K562 (cell line): ENCODE data around the gene OR14A16. TPM values are rescaled to one million over a fixed set of nuclear protein-coding genes. Genes with fewer than 3 reads are reported as not detected.

ENCODE experiments used
- ATAC-seq: fragments of 200-7000 bp; cut with Tn5 transposase; 3 replicates; pipeline ENCODE4 v1.9.1; 2020; ENCODE audit warnings: moderate library complexity
- BruUV-seq: library from RNA; stranded (reverse); fragments of 400-500 nt; replicated peaks from 2 replicates; lab custom pipeline; 2021; lab: Mats Ljungman, UMichigan
- CTCF ChIA-PET: fragments of 300-600 bp; formaldehyde crosslinking; extraction: SDS; loops from one replicate; lab custom pipeline; 2021; ENCODE audit warnings: low intra/inter-chr PET ratio; lab: Yijun Ruan, JAX
- POLR2A ChIA-PET: fragments of 300-600, 350-650 bp; sonication (Branson Sonifier 250); formaldehyde crosslinking; extraction: SDS; loops from one replicate; lab custom pipeline; 2021; ENCODE audit warnings: antibody characterized with exemption, inconsistent platforms; lab: Yijun Ruan, JAX
- DNase-seq, 4 experiments: peaks; one replicate each; pipeline versions ENCODE4 v3.0.0 to v3.0.0-alpha.2; 2011 to 2018; ENCODE audit warnings: low spot score in 3 of 4, mixed read lengths in 3 of 4; ENCODE audit errors: extremely low read depth in 1 of 4
- FAIRE-seq: peaks from 2 replicates; lab custom pipeline; 2011; peaks lifted over from hg19 to GRCh38; lab: Jason Lieb, UNC
- H2AFZ ChIP-seq: 2 replicates; pipeline ENCODE4 v1.6.0; 2011; ENCODE audit warnings: low read depth, low read length, control low read depth, inconsistent platforms
- H3K27ac ChIP-seq: fragments of 200-600 bp; 3 replicates; pipeline ENCODE4 v1.8.0; 2011; ENCODE audit warnings: low read depth, mild to moderate bottlenecking, control low read depth, inconsistent platforms, low read length, moderate library complexity, mixed read lengths; ENCODE audit errors: extremely low read depth
- H3K27me3 ChIP-seq, 2 experiments: fragments of 300-600 bp in 1 of 2; 2 replicates in 1 of 2; 3 replicates in 1 of 2; pipeline versions ENCODE4 v1.6.0 to v1.8.0; 2011; ENCODE audit warnings: inconsistent platforms in 2 of 2, low read length in 2 of 2, mild to moderate bottlenecking in 1 of 2, mixed read lengths in 1 of 2, moderate library complexity in 1 of 2; ENCODE audit not compliant: control insufficient read depth in 2 of 2, insufficient read depth in 2 of 2
- H3K36me3 ChIP-seq: fragments of 300-600 bp; 3 replicates; pipeline ENCODE4 v1.8.0; 2011; ENCODE audit warnings: mild to moderate bottlenecking, low read length, inconsistent platforms; ENCODE audit not compliant: control insufficient read depth, insufficient read depth
- H3K4me1 ChIP-seq, 2 experiments: fragments of 200-600 bp in 1 of 2; replicated peaks in 1 of 2; 2 replicates in 1 of 2; 3 replicates in 1 of 2; pipeline versions ENCODE4 v1.5.1 to v1.8.0; 2011; ENCODE audit warnings: inconsistent platforms in 2 of 2, low read length in 2 of 2, mild to moderate bottlenecking in 1 of 2, mixed read lengths in 1 of 2, moderate library complexity in 1 of 2; ENCODE audit not compliant: control insufficient read depth in 2 of 2, insufficient read depth in 2 of 2
- H3K4me2 ChIP-seq: 2 replicates; pipeline ENCODE4 v1.6.1; 2011; ENCODE audit warnings: low read length, control low read depth, inconsistent platforms, mixed read lengths; ENCODE audit not compliant: insufficient read depth
- H3K4me3 ChIP-seq: fragments of 200-600 bp; sonication (generic), shearing (Covaris generic); 2 replicates; pipeline ENCODE4 v1.5.1; 2016; ENCODE audit warnings: control low read depth, inconsistent platforms
- H3K79me2 ChIP-seq: fragments of 200-600 bp; 3 replicates; pipeline ENCODE4 v1.8.0; 2011; ENCODE audit warnings: low read length, inconsistent platforms; ENCODE audit not compliant: control insufficient read depth, insufficient read depth
- H3K9ac ChIP-seq, 2 experiments: 2 replicates each; pipeline versions ENCODE4 v1.6.0 to v1.6.1; 2011; ENCODE audit warnings: low read depth in 2 of 2, low read length in 2 of 2, control low read depth in 1 of 2, inconsistent platforms in 1 of 2, mild to moderate bottlenecking in 1 of 2, mixed read lengths in 1 of 2; ENCODE audit not compliant: insufficient read depth in 1 of 2
- H3K9me1 ChIP-seq: one replicate; pipeline ENCODE4 v1.6.0; 2011; ENCODE audit warnings: inconsistent platforms, mild to moderate bottlenecking, low read length, moderate library complexity; ENCODE audit not compliant: control insufficient read depth, insufficient read depth
- H3K9me3 ChIP-seq: replicated peaks from 2 replicates; pipeline ENCODE4 v1.5.1; 2011; ENCODE audit warnings: low read depth, low read length, inconsistent platforms; ENCODE audit not compliant: control insufficient read depth, insufficient read depth
- H4K20me1 ChIP-seq: replicated peaks from 2 replicates; pipeline ENCODE4 v1.6.1; 2011; ENCODE audit warnings: low read length, inconsistent platforms, mixed read lengths; ENCODE audit not compliant: control insufficient read depth, insufficient read depth
- BACH1 ChIP-seq: fragments of 200-800 bp; sonication (Bioruptor generic); IDR thresholded peaks from 2 replicates; pipeline ENCODE4 v1.6.1; 2016; ENCODE audit warnings: missing genetic modification characterization, missing compliant biosample characterization
- KLF13 ChIP-seq: fragments of 450-650 bp; IDR thresholded peaks from 2 replicates; pipeline ENCODE4 v1.6.1; 2016; ENCODE audit warnings: missing genetic modification characterization, low read depth, mild to moderate bottlenecking, missing compliant biosample characterization, moderate library complexity, borderline replicate concordance
- KLF6 ChIP-seq: fragments of 250-450 bp; sonication (Bioruptor Pico); IDR thresholded peaks from 2 replicates; pipeline ENCODE4 v1.4.0; 2020; ENCODE audit warnings: mild to moderate bottlenecking, moderate library complexity, borderline replicate concordance
- L3MBTL2 ChIP-seq: fragments of 450-650 bp; IDR thresholded peaks from 2 replicates; pipeline ENCODE4 v1.6.1; 2016; ENCODE audit warnings: mild to moderate bottlenecking, moderate library complexity
- MAFG ChIP-seq: fragments of 450-650 bp; conservative IDR thresholded peaks from 2 replicates; pipeline ENCODE4 v1.6.1; 2016; ENCODE audit warnings: missing genetic modification characterization, missing compliant biosample characterization
- MEIS2 ChIP-seq: fragments of 450-650 bp; IDR thresholded peaks from 2 replicates; pipeline ENCODE4 v1.6.1; 2014; ENCODE audit warnings: mild to moderate bottlenecking; ENCODE audit not compliant: partially characterized antibody
- NELFE ChIP-seq: IDR thresholded peaks from 2 replicates; pipeline ENCODE4 v1.6.1; 2011; ENCODE audit warnings: mild to moderate bottlenecking; ENCODE audit not compliant: insufficient read depth, insufficient read length
- PHF20 ChIP-seq: fragments of 450-650 bp; IDR thresholded peaks from 2 replicates; pipeline ENCODE4 v1.6.1; 2018; ENCODE audit not compliant: partially characterized antibody
- SPI1 ChIP-seq: IDR thresholded peaks from 2 replicates; pipeline ENCODE4 v1.6.1; 2011; ENCODE audit warnings: low read depth, low read length, control low read depth, borderline replicate concordance
- TCF3 ChIP-seq: sonication (generic); formaldehyde crosslinking; IDR thresholded peaks from 2 replicates; pipeline ENCODE4 v1.4.0; 2020; ENCODE audit warnings: mild to moderate bottlenecking, missing genetic modification reagents
- TOE1 ChIP-seq, 2 experiments: fragments of 450-650 bp in 1 of 2; sonication (generic) in 1 of 2; formaldehyde crosslinking in 1 of 2; IDR thresholded peaks; 2 replicates each; pipeline versions ENCODE4 v1.7.1 to v1.8.0; 2016 to 2022; ENCODE audit warnings: borderline replicate concordance in 2 of 2, mild to moderate bottlenecking in 2 of 2, antibody characterized with exemption in 1 of 2, inconsistent platforms in 1 of 2, low read depth in 1 of 2, missing genetic modification reagents in 1 of 2, moderate library complexity in 1 of 2
- ZC3H11A ChIP-seq: IDR thresholded peaks from 2 replicates; pipeline ENCODE4 v1.6.1; 2012; ENCODE audit warnings: low read depth, low read length, improper control_type of control experiment
- ZNF146 ChIP-seq: IDR thresholded peaks from one replicate; pipeline ENCODE4 v1.6.1; 2018; ENCODE audit warnings: missing compliant biosample characterization; ENCODE audit not compliant: unreplicated experiment
- ZNF316 ChIP-seq: fragments of 450-650 bp; IDR thresholded peaks from 2 replicates; pipeline ENCODE4 v1.6.1; 2016
- ZNF507 ChIP-seq: conservative IDR thresholded peaks from 2 replicates; pipeline ENCODE4 v1.6.1; 2017; ENCODE audit warnings: missing genetic modification characterization, missing compliant biosample characterization
- in situ Hi-C: fragments of 300-500 bp; cut with MboI; formaldehyde crosslinking; loops from 4 replicates; pipeline ENCODE4 v1.15.0; 2018; ENCODE audit warnings: inconsistent platforms, mixed read lengths
- intact Hi-C: fragments of 100-400 bp; cut with micrococcal nuclease; formaldehyde crosslinking; loops from 2 replicates; pipeline ENCODE4 v1.14.2; 2022
- polyA plus RNA-seq, 8 experiments: library from polyadenylated mRNA; depleted of rRNA in 4 of 8; stranded (reverse) in 5 of 8; unstranded in 3 of 8; fragments of >200 nt; fragmentation: Nextera tagmentation in 2 of 8; fragmentation: Illumina TruSeq in 1 of 8; extraction: Ambion mirVana in 2 of 8; extraction: Trizol in 1 of 8; gene quantifications; 2 replicates each; pipeline versions ENCODE4 v1.2.1 to v1.2.3, GENCODE V29; 2011 to 2014; ENCODE audit warnings: inconsistent platforms in 1 of 8, missing spikeins in 1 of 8
- total RNA-seq, 7 experiments: library from RNA; depleted of rRNA in 6 of 7; stranded (reverse); fragments of >200 nt in 6 of 7; fragmentation: Illumina TruSeq in 2 of 7; extraction: Trizol in 2 of 7; gene quantifications; 2 replicates each; pipeline versions ENCODE4 v1.2.1 to v1.2.3, GENCODE V29; 2011 to 2021; ENCODE audit warnings: low replicate concordance in 1 of 7
- TF ChIP-seq, protein P1 (sequence below): sonication (generic); formaldehyde crosslinking; IDR thresholded peaks from 2 replicates; pipeline ENCODE4 v1.8.0; 2022; ENCODE audit warnings: mild to moderate bottlenecking, missing genetic modification reagents, borderline replicate concordance
- TF ChIP-seq, protein P2 (sequence below): sonication (generic); formaldehyde crosslinking; IDR thresholded peaks from 2 replicates; pipeline ENCODE4 v1.8.0; 2022; ENCODE audit warnings: mild to moderate bottlenecking, missing genetic modification reagents
- TF ChIP-seq, protein P3 (sequence below): fragments of 150-350 bp; conservative IDR thresholded peaks from 2 replicates; pipeline ENCODE4 v1.6.1; 2014; ENCODE audit warnings: low read length

OR14A16 gene
- total and polyA plus RNA-seq, 9 of the 15 experiments (the other 6 are each of a cell fraction or from before 2014, with no cell fraction given) = not detected

DNA sequence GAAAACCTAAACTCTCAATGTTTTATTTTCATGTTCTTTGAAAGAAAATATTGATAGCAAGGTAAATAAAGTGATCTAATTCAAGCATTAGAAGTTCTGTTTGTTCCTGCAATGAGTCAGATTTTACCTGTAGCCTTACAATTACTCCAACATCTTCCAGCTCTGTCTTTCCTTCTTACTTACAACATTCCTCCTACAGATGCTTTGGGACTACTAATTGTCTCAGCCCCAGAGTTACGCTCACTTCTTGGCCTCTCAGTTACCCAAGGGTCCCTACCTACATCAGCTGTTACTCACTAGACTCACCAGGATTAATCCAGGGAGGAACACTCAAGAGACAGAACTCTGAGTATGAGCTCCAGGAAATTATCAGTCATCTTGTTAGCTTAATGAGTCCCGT lies 26.4 kb downstream of the OR14A16 start (continued):
- TF ChIP-seq SPI1 = no peak
- no peak for TF ChIP-seq MEIS2
- no peak for TF ChIP-seq NELFE

DNA sequence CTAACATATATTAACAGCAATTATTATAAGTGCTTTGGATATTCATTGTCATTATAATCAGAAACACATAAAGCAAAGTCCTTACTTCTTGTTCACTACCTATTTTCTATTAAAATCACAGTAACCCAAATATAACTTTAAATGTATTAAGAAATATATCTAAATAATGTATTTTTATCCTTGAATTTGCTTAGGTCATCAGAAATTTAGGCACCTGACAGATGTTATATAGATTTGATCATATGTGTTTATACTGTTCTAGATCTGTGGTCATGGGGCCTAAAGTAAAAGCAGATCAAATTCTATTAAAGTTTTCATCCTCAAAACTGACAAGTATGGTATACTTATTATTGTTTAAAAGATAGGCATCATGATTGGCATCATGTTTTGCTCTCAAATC lies 54.3 kb downstream of the OR14A16 start:
- no peak for DNase-seq
- H3K9me3 ChIP-seq = no peaks in the 10 kb centered on the region; the same call in 1 of the 2 replicates
- no peaks in the 10 kb centered on the region for H3K36me3 ChIP-seq
- H3K9ac ChIP-seq = no peak overlapping the region
- POLR2A ChIA-PET = no interaction called here
- BruUV-seq = no TSS peak
- in situ Hi-C loops (no loop called here), intact Hi-C loops (no loop called here)
- H3K9me1 ChIP-seq = no peaks in the 10 kb centered on the region
- no peak overlapping the region for H3K4me2 ChIP-seq
- H3K4me3 ChIP-seq = no peak overlapping the region
- no peaks in the 10 kb centered on the region for H4K20me1 ChIP-seq
- no peak overlapping the region for H3K27ac ChIP-seq
- H3K4me1 ChIP-seq = no peaks in the 10 kb centered on the region
- no peak overlapping the region for H2AFZ ChIP-seq
- H3K27me3 ChIP-seq = no peaks in the 10 kb centered on the region
- CTCF ChIA-PET = no interaction called here
- no peak for FAIRE-seq
- H3K79me2 ChIP-seq = no peaks in the 10 kb centered on the region
- no peak for ATAC-seq
- no peak for TF ChIP-seq TCF3 (CRISPR knock-in tag)
- no peak for TF ChIP-seq KLF13
- no peak for TF ChIP-seq PHF20
- TF ChIP-seq, protein P1, sequence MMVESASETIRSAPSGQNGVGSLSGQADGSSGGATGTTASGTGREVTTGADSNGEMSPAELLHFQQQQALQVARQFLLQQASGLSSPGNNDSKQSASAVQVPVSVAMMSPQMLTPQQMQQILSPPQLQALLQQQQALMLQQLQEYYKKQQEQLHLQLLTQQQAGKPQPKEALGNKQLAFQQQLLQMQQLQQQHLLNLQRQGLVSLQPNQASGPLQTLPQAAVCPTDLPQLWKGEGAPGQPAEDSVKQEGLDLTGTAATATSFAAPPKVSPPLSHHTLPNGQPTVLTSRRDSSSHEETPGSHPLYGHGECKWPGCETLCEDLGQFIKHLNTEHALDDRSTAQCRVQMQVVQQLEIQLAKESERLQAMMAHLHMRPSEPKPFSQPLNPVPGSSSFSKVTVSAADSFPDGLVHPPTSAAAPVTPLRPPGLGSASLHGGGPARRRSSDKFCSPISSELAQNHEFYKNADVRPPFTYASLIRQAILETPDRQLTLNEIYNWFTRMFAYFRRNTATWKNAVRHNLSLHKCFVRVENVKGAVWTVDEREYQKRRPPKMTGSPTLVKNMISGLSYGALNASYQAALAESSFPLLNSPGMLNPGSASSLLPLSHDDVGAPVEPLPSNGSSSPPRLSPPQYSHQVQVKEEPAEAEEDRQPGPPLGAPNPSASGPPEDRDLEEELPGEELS (CRISPR knock-in tag) = no peak
- peak; percentile 86 for TF ChIP-seq ZNF316
- no peak for TF ChIP-seq BACH1
- no peak for TF ChIP-seq TOE1 (IDR thresholded peaks at IDR 0.05; ENCODE audit: borderline replicate concordance)
- TF ChIP-seq TOE1 (CRISPR knock-in tag; IDR thresholded peaks at IDR 0.05; ENCODE audit: borderline replicate concordance, low read depth) = no peak
- no peak for TF ChIP-seq KLF6 (CRISPR knock-in tag)
- no peak for TF ChIP-seq L3MBTL2
- TF ChIP-seq ZC3H11A = no peak
- TF ChIP-seq, protein P2, sequence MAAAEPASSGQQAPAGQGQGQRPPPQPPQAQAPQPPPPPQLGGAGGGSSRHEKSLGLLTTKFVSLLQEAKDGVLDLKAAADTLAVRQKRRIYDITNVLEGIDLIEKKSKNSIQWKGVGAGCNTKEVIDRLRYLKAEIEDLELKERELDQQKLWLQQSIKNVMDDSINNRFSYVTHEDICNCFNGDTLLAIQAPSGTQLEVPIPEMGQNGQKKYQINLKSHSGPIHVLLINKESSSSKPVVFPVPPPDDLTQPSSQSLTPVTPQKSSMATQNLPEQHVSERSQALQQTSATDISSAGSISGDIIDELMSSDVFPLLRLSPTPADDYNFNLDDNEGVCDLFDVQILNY (CRISPR knock-in tag) = no peak
- TF ChIP-seq, protein P3, sequence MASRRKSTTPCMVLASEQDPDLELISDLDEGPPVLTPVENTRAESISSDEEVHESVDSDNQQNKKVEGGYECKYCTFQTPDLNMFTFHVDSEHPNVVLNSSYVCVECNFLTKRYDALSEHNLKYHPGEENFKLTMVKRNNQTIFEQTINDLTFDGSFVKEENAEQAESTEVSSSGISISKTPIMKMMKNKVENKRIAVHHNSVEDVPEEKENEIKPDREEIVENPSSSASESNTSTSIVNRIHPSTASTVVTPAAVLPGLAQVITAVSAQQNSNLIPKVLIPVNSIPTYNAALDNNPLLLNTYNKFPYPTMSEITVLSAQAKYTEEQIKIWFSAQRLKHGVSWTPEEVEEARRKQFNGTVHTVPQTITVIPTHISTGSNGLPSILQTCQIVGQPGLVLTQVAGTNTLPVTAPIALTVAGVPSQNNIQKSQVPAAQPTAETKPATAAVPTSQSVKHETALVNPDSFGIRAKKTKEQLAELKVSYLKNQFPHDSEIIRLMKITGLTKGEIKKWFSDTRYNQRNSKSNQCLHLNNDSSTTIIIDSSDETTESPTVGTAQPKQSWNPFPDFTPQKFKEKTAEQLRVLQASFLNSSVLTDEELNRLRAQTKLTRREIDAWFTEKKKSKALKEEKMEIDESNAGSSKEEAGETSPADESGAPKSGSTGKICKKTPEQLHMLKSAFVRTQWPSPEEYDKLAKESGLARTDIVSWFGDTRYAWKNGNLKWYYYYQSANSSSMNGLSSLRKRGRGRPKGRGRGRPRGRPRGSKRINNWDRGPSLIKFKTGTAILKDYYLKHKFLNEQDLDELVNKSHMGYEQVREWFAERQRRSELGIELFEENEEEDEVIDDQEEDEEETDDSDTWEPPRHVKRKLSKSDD = no peak
- no peak for TF ChIP-seq ZNF146 (CRISPR knock-in tag)
- TF ChIP-seq ZNF507 (tag) = no peak
- peak; percentile 66 for TF ChIP-seq MAFG
